Activated CD4-positive, alpha-beta T cell treated with anti-CD3 and anti-CD28 coated beads for 36 hours (primary cell): Measurements from ENCODE around the gene FRYL. TPM values are rescaled to one million over a fixed set of nuclear protein-coding genes. Genes with fewer than 3 reads are reported as not detected.
A peak's percentile ranks its signal among the peaks of the same experiment; 100 is the strongest.
"Not testable (repeated sequence)": the region's sequence is repeated elsewhere in the genome, so short reads cannot be mapped to it uniquely, and the experiment has no call there.

Experiments used
- ATAC-seq: fragments of 200-7000 bp; cut with Tn5 transposase; one replicate; pipeline ENCODE4 v1.10.0; 2021; ENCODE audit warnings: mild to moderate bottlenecking, moderate library complexity
- CTCF ChIA-PET: fragments of 350-600 bp; sonication (Branson Sonifier 250); formaldehyde crosslinking; loops from one replicate; lab custom pipeline; 2021; ENCODE audit warnings: antibody characterized with exemption; lab: Charles Lee
- POLR2A ChIA-PET: fragments of 350-600 bp; sonication (Branson Sonifier 250); formaldehyde crosslinking; loops from one replicate; lab custom pipeline; 2021; ENCODE audit warnings: antibody characterized with exemption, inconsistent platforms; lab: Charles Lee
- DNase-seq: peaks from one replicate; pipeline ENCODE4 v3.0.0-alpha.2; 2020
- H3K27ac Mint-ChIP-seq: one replicate; pipeline ENCODE4 v1.8.0; 2021; ENCODE audit warnings: mixed read lengths
- H3K27me3 Mint-ChIP-seq: one replicate; pipeline ENCODE4 v1.8.0; 2021; ENCODE audit warnings: mixed read lengths
- H3K36me3 Mint-ChIP-seq: one replicate; pipeline ENCODE4 v1.8.0; 2021; ENCODE audit warnings: low read depth, mixed read lengths
- H3K4me1 Mint-ChIP-seq: one replicate; pipeline ENCODE4 v1.8.0; 2021; ENCODE audit warnings: mixed read lengths
- H3K4me3 Mint-ChIP-seq: one replicate; pipeline ENCODE4 v1.8.0; 2021; ENCODE audit warnings: mild to moderate bottlenecking, moderate library complexity, mixed read lengths
- H3K9me3 Mint-ChIP-seq: one replicate; pipeline ENCODE4 v1.8.0; 2021; ENCODE audit warnings: low read depth, mixed read lengths
- intact Hi-C, 2 experiments: fragments of 100-400 bp; cut with DNase I in 1 of 2; cut with micrococcal nuclease in 1 of 2; formaldehyde crosslinking; loops; one replicate each; pipeline versions ENCODE4 v1.14.2 to v1.15.1; 2022 to 2024; cut with DNase I, micrococcal nuclease
- total RNA-seq, 2 experiments: library from RNA; stranded (reverse); gene quantifications; one replicate each; pipeline ENCODE4 v1.2.3, GENCODE V29; 2021

Gene FRYL
- total RNA-seq, 2 experiments from 2014 or later = 67.9 to 69.8 TPM

DNA sequence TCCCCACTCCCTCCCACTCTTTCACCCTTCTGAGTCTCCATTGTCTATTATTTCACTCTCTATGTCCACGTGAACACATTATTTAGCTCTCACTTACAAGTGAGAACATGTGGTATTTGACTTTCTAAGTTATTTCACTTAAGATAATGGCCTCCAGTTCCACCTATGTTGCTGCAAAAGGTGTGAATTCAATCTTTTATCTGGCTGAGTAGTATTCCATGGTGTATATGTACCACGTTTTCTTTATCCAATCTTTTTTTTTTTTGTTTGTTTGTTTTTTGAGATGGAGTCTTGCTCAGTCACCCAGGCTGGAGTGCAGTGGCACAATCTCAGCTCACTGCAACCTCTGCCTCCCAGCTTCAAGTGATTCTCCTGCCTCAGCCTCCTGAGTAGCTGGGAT is 20.1 kb upstream of the FRYL start:
- H3K4me3 Mint-ChIP-seq, H3K27ac Mint-ChIP-seq, DNase-seq, H3K4me1 Mint-ChIP-seq, H3K36me3 Mint-ChIP-seq, H3K9me3 Mint-ChIP-seq, H3K27me3 Mint-ChIP-seq, ATAC-seq, POLR2A ChIA-PET, intact Hi-C loops, CTCF ChIA-PET: not testable (repeated sequence)

DNA sequence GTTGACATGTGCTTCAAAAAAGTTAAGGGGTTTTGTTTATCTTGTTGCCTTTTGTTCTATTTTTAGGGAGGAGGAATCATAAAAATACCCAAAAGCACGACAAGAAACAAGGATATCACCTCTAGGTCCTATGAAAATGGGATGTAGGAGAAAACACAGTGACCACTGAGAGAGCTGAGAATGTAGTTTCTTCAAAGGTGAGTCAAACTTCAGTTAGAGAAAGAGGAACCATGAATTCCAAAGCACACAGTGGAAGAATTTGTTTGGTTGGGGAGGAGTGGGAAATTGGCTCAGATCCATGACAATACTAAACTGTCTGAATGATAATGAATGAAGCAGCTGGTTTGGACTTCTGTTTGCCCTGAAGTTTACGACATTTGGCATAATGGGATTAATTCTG is 19.1 kb upstream of the FRYL start:
- no peaks in the 10 kb centered on the region for H3K36me3 Mint-ChIP-seq
- no peak for DNase-seq
- intact Hi-C loops = no loop called here
- no peak for ATAC-seq
- no peaks in the 10 kb centered on the region for H3K9me3 Mint-ChIP-seq
- no peak overlapping the region for H3K4me3 Mint-ChIP-seq
- POLR2A ChIA-PET = no interaction called here
- no peak overlapping the region for H3K27ac Mint-ChIP-seq
- no peaks in the 10 kb centered on the region for H3K27me3 Mint-ChIP-seq
- H3K4me1 Mint-ChIP-seq = peaks cover 4% of the 10 kb centered on the region
- CTCF ChIA-PET = interaction anchor here (1.2 kb wide), 1 partner anchor 10 kb away, joined by 3 read pairs; no protein-coding TSS in a partner anchor

- ATAC-seq = no peak
- ChIA-PET CTCF (no interaction called here), POLR2A (no interaction called here)
- intact Hi-C loops = no loop called here
- H3K27ac Mint-ChIP-seq = no peak overlapping the region
- no peak for DNase-seq
- no peaks in the 10 kb centered on the region for H3K27me3 Mint-ChIP-seq
- no peaks in the 10 kb centered on the region for H3K9me3 Mint-ChIP-seq
- peaks cover 7% of the 10 kb centered on the region for H3K4me1 Mint-ChIP-seq
- no peak overlapping the region for H3K4me3 Mint-ChIP-seq
- H3K36me3 Mint-ChIP-seq = no peaks in the 10 kb centered on the region
Measured at GRCh38 chr4:48798117-48798516, 18.0 kb upstream of the FRYL start.

GRCh38 chr4:48796927-48797679 is 17.0 kb upstream of the FRYL start:
- intact Hi-C loops = no loop called here
- no peaks in the 10 kb centered on the region for H3K9me3 Mint-ChIP-seq
- CTCF ChIA-PET = interaction anchor here (1.3 kb wide), 1 partner anchor 17 kb away, joined by 4 read pairs; the partner anchor contains the start of gene FRYL

GRCh38 chr4:48796191-48796926 is 16.3 kb upstream of the FRYL start:
- Mint-ChIP-seq H3K27ac (no peak overlapping the region), H3K27me3 (no peaks in the 10 kb centered on the region), H3K36me3 (no peaks in the 10 kb centered on the region), H3K4me1 (peaks cover 13% of the 10 kb centered on the region), H3K9me3 (no peaks in the 10 kb centered on the region), H3K4me3 (no peak overlapping the region)
- ATAC-seq (no peak), DNase-seq (no peak)
- POLR2A ChIA-PET = no interaction called here
- intact Hi-C loops = no loop called here
- CTCF ChIA-PET = interaction anchor here (0.6 to 1.3 kb wide), 4 partner anchors 10 to 734 kb away, joined by 3 to 4 read pairs (median 4); partner anchors contain the start of gene FRYL

More at GRCh38 chr4:48796927-48797679, 17.0 kb upstream of the FRYL start:
- no peaks in the 10 kb centered on the region for H3K36me3 Mint-ChIP-seq
- H3K4me3 Mint-ChIP-seq = no peak overlapping the region
- no peaks in the 10 kb centered on the region for H3K27me3 Mint-ChIP-seq
- H3K27ac Mint-ChIP-seq = no peak overlapping the region
- H3K4me1 Mint-ChIP-seq = peaks cover 15% of the 10 kb centered on the region
- POLR2A ChIA-PET = no interaction called here
- ATAC-seq (no peak), DNase-seq (no peak)

DNA sequence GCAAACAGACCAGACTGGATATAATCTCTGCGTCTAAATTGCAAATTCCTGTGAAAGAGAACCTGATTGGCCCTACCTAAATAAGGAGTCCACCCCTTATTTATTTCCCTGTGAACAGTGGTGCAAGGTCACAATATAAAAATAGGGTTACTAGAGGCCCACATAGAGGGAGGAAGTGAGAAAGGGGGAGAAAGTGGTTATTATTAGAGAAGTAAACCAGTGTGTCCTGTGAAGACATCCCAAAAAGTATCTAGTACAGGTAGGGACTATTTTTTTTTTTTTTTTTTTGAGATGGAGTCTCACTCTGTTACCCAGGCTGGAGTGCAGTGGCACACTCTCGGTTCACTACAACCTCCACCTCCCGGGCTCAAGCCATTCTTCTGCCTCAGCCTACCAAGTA is 15.0 kb upstream of the FRYL start:
- ATAC-seq = no peak
- Mint-ChIP-seq H3K9me3 (no peaks in the 10 kb centered on the region), H3K27ac (no peak overlapping the region), H3K36me3 (no peaks in the 10 kb centered on the region), H3K4me1 (peaks cover 13% of the 10 kb centered on the region), H3K4me3 (no peak overlapping the region), H3K27me3 (no peaks in the 10 kb centered on the region)
- CTCF ChIA-PET = interaction anchor here (1.2 to 1.3 kb wide), 2 partner anchors 9 to 106 kb away, joined by 3 to 4 read pairs; no protein-coding TSS in a partner anchor
- POLR2A ChIA-PET = no interaction called here
- intact Hi-C loops = no loop called here
- DNase-seq = no peak

DNA sequence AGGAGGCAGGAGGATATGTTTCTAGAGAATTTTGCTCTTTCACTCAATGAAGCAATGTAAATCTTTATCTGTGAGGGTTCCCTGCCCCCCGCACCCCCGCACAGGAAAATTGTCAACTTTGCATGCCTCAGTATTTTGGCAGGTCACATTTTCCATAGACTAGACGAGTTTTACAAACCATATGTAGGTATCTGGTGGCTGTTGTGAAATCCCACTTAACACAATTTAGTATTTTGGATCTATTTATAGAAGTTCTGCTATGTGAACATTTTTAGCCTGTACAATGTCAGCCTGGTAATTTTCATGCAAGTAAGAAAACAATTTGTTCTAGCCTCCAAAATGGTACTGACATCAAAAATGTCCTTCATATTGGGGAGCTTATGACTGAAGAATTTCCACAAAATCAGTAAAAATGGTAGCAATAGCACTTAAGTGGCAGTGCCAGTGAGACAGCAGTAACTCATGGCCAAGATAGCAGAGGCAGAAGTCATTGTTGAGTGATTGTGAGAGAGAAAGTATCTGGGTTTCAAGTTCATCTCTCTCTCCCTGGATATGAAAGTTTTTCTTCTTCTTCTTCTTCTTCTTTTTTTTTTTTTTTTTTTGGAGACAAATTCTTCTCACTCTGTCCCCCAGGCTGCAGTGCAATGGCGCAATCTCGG is 12.4 kb upstream of the FRYL start:
- DNase-seq = peak; percentile 23
- no peaks in the 10 kb centered on the region for H3K36me3 Mint-ChIP-seq
- no peaks in the 10 kb centered on the region for H3K27me3 Mint-ChIP-seq
- H3K4me3 Mint-ChIP-seq = no peak overlapping the region
- no peaks in the 10 kb centered on the region for H3K9me3 Mint-ChIP-seq
- no peak overlapping the region for H3K27ac Mint-ChIP-seq
- peaks cover 13% of the 10 kb centered on the region for H3K4me1 Mint-ChIP-seq
- ATAC-seq = peak; percentile 64
- POLR2A ChIA-PET = interaction anchor here (0.6 kb wide), 1 partner anchor 40 kb away, joined by 3 read pairs; no protein-coding TSS in a partner anchor
- intact Hi-C loops = no loop called here
- CTCF ChIA-PET = interaction anchor here (0.7 to 1.8 kb wide), 2 partner anchors 12 to 214 kb away, joined by 4 read pairs; no protein-coding TSS in a partner anchor

GRCh38 chr4:48791313-48791712 is 11.2 kb upstream of the FRYL start:
- intact Hi-C loops = no loop called here
- Mint-ChIP-seq H3K36me3 (no peaks in the 10 kb centered on the region), H3K4me1 (peaks cover 13% of the 10 kb centered on the region), H3K27me3 (no peaks in the 10 kb centered on the region), H3K27ac (no peak overlapping the region), H3K4me3 (no peak overlapping the region), H3K9me3 (no peaks in the 10 kb centered on the region)
- CTCF ChIA-PET = no interaction called here
- DNase-seq = no peak
- ATAC-seq = no peak
- POLR2A ChIA-PET = no interaction called here

DNA sequence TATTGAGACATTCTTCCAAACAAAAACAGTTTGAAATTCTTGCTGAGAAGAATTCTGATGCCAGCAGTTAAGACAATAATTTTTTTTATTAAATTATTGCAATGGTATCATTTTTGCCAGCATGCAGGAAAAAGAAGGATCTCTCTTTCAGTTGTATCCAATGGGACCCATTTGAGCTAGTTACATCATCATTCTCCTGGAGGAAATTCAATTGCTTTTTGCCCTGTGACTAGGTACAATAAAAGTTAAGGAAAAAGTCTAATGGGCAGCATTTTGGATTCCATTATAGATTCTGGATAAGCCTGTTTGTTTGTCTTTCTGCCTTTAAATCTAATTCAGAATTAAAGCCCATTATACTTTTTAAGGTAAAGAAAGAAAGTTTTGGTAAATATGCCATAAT is 10.5 kb upstream of the FRYL start:
- no peaks in the 10 kb centered on the region for H3K36me3 Mint-ChIP-seq
- CTCF ChIA-PET = no interaction called here
- no peak for ATAC-seq
- H3K4me3 Mint-ChIP-seq = no peak overlapping the region
- H3K27me3 Mint-ChIP-seq = no peaks in the 10 kb centered on the region
- no peak overlapping the region for H3K27ac Mint-ChIP-seq
- intact Hi-C loops = no loop called here
- DNase-seq = no peak
- no peaks in the 10 kb centered on the region for H3K9me3 Mint-ChIP-seq
- H3K4me1 Mint-ChIP-seq = peaks cover 13% of the 10 kb centered on the region
- POLR2A ChIA-PET = no interaction called here

GRCh38 chr4:48787056-48787455 is 7.0 kb upstream of the FRYL start:
- Mint-ChIP-seq H3K4me1 (peaks cover 3% of the 10 kb centered on the region), H3K27ac (no peak overlapping the region), H3K4me3 (no peak overlapping the region), H3K9me3 (no peaks in the 10 kb centered on the region), H3K27me3 (no peaks in the 10 kb centered on the region), H3K36me3 (no peaks in the 10 kb centered on the region)
- ATAC-seq = no peak
- CTCF ChIA-PET = no interaction called here
- intact Hi-C loops = loop anchor here in 1 of 2 experiments (10.0 kb wide), 1 partner anchor 178 kb away; no protein-coding TSS in a partner anchor
- DNase-seq = no peak
- POLR2A ChIA-PET = no interaction called here

DNA sequence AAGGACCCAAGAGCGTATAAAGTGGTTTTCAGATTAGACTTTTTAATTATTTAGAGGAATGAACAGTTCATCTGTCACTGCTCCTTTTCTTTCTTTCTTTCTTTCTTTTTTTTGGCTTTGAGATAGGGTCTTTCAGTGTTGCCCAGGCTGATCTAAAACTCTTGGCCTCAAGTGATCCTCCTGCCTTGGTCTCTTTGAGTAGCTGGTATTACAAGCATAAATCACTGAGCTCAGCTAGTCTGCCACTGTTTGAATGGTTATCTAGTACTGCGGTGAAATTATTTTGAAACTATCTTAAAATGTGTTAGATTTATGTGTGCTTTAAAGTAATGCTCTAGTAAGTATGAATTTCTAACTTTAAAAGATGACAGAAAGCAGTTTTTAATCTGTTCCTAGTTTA is 6.5 kb upstream of the FRYL start:
- Mint-ChIP-seq H3K4me1 (peaks cover 4% of the 10 kb centered on the region), H3K9me3 (no peaks in the 10 kb centered on the region), H3K27ac (no peak overlapping the region), H3K27me3 (no peaks in the 10 kb centered on the region), H3K36me3 (no peaks in the 10 kb centered on the region), H3K4me3 (no peak overlapping the region)
- ChIA-PET POLR2A (no interaction called here), CTCF (interaction anchor here (1.0 kb wide), 1 partner anchor 9 kb away, joined by 3 read pairs; no protein-coding TSS in a partner anchor)
- ATAC-seq = no peak
- no peak for DNase-seq
- intact Hi-C loops = loop anchor here in 1 of 2 experiments (10.0 kb wide), 1 partner anchor 178 kb away; no protein-coding TSS in a partner anchor
